GM20431 (cell line): Measurements from ENCODE around the gene FBXO36.

Experiments used
- in situ Hi-C: fragments of 300-500 bp; cut with MseI, MboI; formaldehyde crosslinking; loops from one replicate; pipeline ENCODE4 v1.15.0; 2020; ENCODE audit warnings: low sequenced_read_pairs; ENCODE audit not compliant: unreplicated experiment

The FBXO36 gene

GRCh38 chr2:229922449-229923386 lies at the start of gene FBXO36:
FBXO36 (plus strand) TSS chr2:229922503; CDS start chr2:229922514, 11 bp downstream.
- in situ Hi-C loops = loop anchor here (25.0 kb wide), 1 partner anchor 110 kb away; no protein-coding TSS in a partner anchor

- in situ Hi-C loops = no loop called here
Measured at GRCh38 chr2:229873123-229873581, 49.2 kb upstream of the FBXO36 start.

- in situ Hi-C loops = no loop called here
Measured at GRCh38 chr2:229874647-229875046, 47.7 kb upstream of the FBXO36 start.

GRCh38 chr2:229875549-229875948 lies 46.8 kb upstream of the FBXO36 start:
- in situ Hi-C loops = no loop called here

GRCh38 chr2:229879191-229879950 lies 42.9 kb upstream of the FBXO36 start:
- in situ Hi-C loops = no loop called here

- in situ Hi-C loops = no loop called here
Measured at GRCh38 chr2:229880892-229881586, 41.3 kb upstream of the FBXO36 start.

GRCh38 chr2:229882583-229882982 lies 39.7 kb upstream of the FBXO36 start:
- in situ Hi-C loops = no loop called here

- in situ Hi-C loops = no loop called here
Measured at GRCh38 chr2:229884775-229885699, 37.3 kb upstream of the FBXO36 start.

GRCh38 chr2:229887441-229887840 lies 34.9 kb upstream of the FBXO36 start:
- in situ Hi-C loops = no loop called here

- in situ Hi-C loops = no loop called here
Measured at GRCh38 chr2:229888031-229888430, 34.3 kb upstream of the FBXO36 start.

GRCh38 chr2:229889023-229889422 lies 33.3 kb upstream of the FBXO36 start:
- in situ Hi-C loops = no loop called here

GRCh38 chr2:229896857-229897256 lies 25.4 kb upstream of the FBXO36 start:
- in situ Hi-C loops = no loop called here

GRCh38 chr2:229899604-229900003 lies 22.7 kb upstream of the FBXO36 start:
- in situ Hi-C loops = loop anchor here (25.0 kb wide), 1 partner anchor 87 kb away; no protein-coding TSS in a partner anchor

- in situ Hi-C loops = loop anchor here (25.0 kb wide), 1 partner anchor 88 kb away; no protein-coding TSS in a partner anchor
Measured at GRCh38 chr2:229900012-229900411, 22.3 kb upstream of the FBXO36 start.

- in situ Hi-C loops = loop anchor here (25.0 kb wide), 1 partner anchor 88 kb away; no protein-coding TSS in a partner anchor
Measured at GRCh38 chr2:229900514-229900913, 21.8 kb upstream of the FBXO36 start.

GRCh38 chr2:229901819-229902218 lies 20.5 kb upstream of the FBXO36 start:
- in situ Hi-C loops = loop anchor here (25.0 kb wide), 1 partner anchor 90 kb away; no protein-coding TSS in a partner anchor

GRCh38 chr2:229903037-229903436 lies 19.3 kb upstream of the FBXO36 start:
- in situ Hi-C loops = loop anchor here (25.0 kb wide), 1 partner anchor 91 kb away; no protein-coding TSS in a partner anchor

GRCh38 chr2:229905601-229906000 lies 16.7 kb upstream of the FBXO36 start:
- in situ Hi-C loops = loop anchor here (25.0 kb wide), 1 partner anchor 93 kb away; no protein-coding TSS in a partner anchor

- in situ Hi-C loops = loop anchor here (25.0 kb wide), 1 partner anchor 97 kb away; no protein-coding TSS in a partner anchor
Measured at GRCh38 chr2:229909090-229909489, 13.2 kb upstream of the FBXO36 start.
